DMS114 treated with DMSO at 0.1 percent for 48 hours (cell line): Measurements from ENCODE around the gene NDUFAF5.

ENCODE experiments used
- DNase-seq: peaks from one replicate; lab custom pipeline; 2025; ENCODE audit not compliant: unreplicated experiment; lab: John Stamatoyannopoulos, UW

Gene NDUFAF5

DNA sequence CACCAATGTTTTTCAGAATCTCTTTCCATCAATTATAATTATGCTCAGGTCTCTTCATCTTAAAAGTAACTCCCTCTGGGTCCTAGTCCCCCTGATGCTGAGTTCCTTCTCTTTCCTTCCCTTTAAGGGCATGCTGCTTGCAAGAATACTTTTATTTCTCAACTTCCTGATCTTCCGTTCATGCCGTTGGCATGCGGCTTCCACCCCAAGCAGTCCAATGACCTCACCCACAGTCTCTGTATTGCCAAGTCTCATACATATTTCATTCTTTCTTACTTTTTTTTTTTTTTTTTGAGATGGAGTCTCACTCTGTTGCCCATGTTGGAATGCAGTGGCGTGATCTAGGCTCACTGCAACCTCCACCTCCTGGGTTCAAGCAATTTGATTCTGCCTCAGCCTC is 83.5 kb downstream of the NDUFAF5 start:
- DNase-seq = no peak

DNA sequence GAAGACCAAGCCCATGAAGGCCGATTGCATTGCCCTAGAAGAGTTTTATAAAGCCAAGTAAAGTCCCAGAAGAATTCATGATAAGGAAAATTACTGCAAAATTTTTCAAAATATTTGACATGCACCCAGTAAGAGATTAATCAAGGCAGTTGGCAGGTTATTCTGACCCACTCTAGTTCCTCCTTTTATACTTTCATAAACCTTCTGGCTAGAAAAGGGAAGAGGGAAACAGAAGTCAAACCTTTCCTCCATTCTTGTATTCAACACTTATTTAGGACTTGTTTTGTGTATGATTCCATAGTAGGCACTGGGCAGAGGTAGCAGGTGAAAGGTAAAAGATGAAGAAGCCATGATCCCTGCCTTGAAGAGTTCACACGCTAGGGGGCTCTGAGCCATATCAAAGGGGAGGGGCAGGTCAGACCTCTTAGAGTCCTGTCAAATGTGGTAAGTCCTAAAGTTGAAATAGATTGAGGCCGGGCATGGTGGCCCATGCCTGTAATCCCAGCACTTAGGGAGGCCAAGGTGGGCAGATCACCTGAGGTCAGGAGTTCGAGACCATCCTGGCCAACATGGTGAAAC is 85.4 kb downstream of the NDUFAF5 start:
- no peak for DNase-seq
